ENCODE data around the gene HSPA9. TPM values are rescaled to one million over a fixed set of nuclear protein-coding genes. Genes with fewer than 3 reads are reported as not detected.

HSPA9 gene
- total and polyA plus RNA-seq, 10 of the 15 experiments (the other 5 are each of a cell fraction or from before 2014, with no cell fraction given): 145 to 455 (median 343) TPM

DNA sequence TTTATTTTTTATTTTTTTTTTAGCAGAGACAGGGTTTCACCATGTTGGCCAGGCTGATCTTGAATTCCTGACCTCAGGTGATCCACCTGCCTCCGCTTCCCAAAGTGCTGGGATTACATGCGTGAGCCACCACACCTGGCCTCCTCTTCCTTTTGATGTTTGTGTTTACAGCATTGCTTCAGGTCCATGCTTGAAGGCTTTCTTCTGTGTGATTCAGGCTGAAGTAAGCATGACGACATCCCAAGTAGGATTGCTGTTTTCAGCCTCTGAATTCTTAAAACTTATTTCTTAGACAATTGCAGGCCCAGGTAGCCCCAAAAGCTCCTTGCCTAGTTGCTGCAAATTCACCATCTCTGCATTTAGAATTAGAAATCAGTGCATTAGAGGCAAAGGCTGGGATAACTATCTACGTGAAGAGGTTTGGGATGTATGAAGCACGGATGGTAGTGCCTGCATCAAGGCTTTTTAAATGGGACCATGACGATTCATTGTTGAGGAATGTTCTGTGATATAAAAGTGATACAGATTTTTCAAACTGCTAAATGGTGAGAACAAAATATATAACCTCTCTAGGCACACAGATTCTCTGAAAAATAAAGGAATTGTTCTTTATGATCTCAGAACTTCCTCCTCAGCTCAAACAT lies 29.2 kb downstream of the HSPA9 start:
- H3K4me2 ChIP-seq (ENCODE audit: control insufficient read depth, insufficient read depth): peak overlapping the region; percentile 26; the same call in 1 of the 2 replicates
- H3K79me2 ChIP-seq (ENCODE audit: control insufficient read depth, insufficient read depth, low read length): peaks cover 68% of the 10 kb centered on the region
- no peak overlapping the region for H3K4me3 ChIP-seq
- ATAC-seq (no peak), FAIRE-seq (no peak), DNase-seq (ENCODE audit: low read depth, low spot score) (no peak)
- BruUV-seq (replicated peaks): TSS peak; percentile 7
- ChIA-PET RAD21 (ENCODE audit: unreplicated experiment) (no interaction called here), SMC1A (ENCODE audit: uncharacterized antibody, unreplicated experiment) (no interaction called here), CTCF (interaction anchor here (0.6 to 2.3 kb wide), 4 partner anchors 94 to 466 kb away, joined by 3 to 10 read pairs (median 3); no protein-coding TSS in a partner anchor), POLR2A (interaction anchor here (0.7 kb wide), 1 partner anchor 20 kb away, joined by 4 read pairs; no protein-coding TSS in a partner anchor)
- no peaks in the 10 kb centered on the region for H3K9me3 ChIP-seq (replicated peaks; ENCODE audit: control insufficient read depth, insufficient read depth, low read length)
- WGBS (ENCODE audit: insufficient coverage, insufficient replicate concordance, low lambda C conversion rate, missing lambda C conversion rate): 99% methylated on average over 6 of the region's 6 CpGs
- intact Hi-C loops (cut with micrococcal nuclease; ENCODE audit: unreplicated experiment) (no loop called here), in situ Hi-C loops (cut with MboI) (no loop called here)
- H2AFZ ChIP-seq (ENCODE audit: control insufficient read depth, low read depth, low read length): no peak overlapping the region
- no peak for TF ChIP-seq NKRF (conservative IDR thresholded peaks at IDR 0.05)
- TF ChIP-seq POLR2AphosphoS2 (IDR thresholded peaks at IDR 0.05; ENCODE audit: low read depth, low read length): no peak
- TF ChIP-seq, protein P1, sequence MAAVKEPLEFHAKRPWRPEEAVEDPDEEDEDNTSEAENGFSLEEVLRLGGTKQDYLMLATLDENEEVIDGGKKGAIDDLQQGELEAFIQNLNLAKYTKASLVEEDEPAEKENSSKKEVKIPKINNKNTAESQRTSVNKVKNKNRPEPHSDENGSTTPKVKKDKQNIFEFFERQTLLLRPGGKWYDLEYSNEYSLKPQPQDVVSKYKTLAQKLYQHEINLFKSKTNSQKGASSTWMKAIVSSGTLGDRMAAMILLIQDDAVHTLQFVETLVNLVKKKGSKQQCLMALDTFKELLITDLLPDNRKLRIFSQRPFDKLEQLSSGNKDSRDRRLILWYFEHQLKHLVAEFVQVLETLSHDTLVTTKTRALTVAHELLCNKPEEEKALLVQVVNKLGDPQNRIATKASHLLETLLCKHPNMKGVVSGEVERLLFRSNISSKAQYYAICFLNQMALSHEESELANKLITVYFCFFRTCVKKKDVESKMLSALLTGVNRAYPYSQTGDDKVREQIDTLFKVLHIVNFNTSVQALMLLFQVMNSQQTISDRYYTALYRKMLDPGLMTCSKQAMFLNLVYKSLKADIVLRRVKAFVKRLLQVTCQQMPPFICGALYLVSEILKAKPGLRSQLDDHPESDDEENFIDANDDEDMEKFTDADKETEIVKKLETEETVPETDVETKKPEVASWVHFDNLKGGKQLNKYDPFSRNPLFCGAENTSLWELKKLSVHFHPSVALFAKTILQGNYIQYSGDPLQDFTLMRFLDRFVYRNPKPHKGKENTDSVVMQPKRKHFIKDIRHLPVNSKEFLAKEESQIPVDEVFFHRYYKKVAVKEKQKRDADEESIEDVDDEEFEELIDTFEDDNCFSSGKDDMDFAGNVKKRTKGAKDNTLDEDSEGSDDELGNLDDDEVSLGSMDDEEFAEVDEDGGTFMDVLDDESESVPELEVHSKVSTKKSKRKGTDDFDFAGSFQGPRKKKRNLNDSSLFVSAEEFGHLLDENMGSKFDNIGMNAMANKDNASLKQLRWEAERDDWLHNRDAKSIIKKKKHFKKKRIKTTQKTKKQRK (IDR thresholded peaks at IDR 0.05; ENCODE audit: low read depth, low read length): no peak
- no peak for TF ChIP-seq SMC3 (IDR thresholded peaks at IDR 0.05; ENCODE audit: borderline replicate concordance, low read length)
- TF ChIP-seq CBX3 (IDR thresholded peaks at IDR 0.05; ENCODE audit: borderline replicate concordance, low read depth): no peak
- TF ChIP-seq NR2C2 (IDR thresholded peaks at IDR 0.05; ENCODE audit: borderline replicate concordance, control insufficient read depth, insufficient read length, low read depth): no peak
- no peak for TF ChIP-seq IRF4 (IDR thresholded peaks at IDR 0.05; ENCODE audit: low read depth, low read length)
- TF ChIP-seq POLR2AphosphoS5 (IDR thresholded peaks at IDR 0.05; ENCODE audit: low read length): no peak
- no peak for TF ChIP-seq PML (IDR thresholded peaks at IDR 0.05; ENCODE audit: low read length)
- no peak for TF ChIP-seq SREBF2 (IDR thresholded peaks at IDR 0.05; ENCODE audit: low read length)
- TF ChIP-seq CHD4 (IDR thresholded peaks at IDR 0.05): no peak
- TF ChIP-seq HCFC1 (IDR thresholded peaks at IDR 0.05; ENCODE audit: low read length): no peak
- TF ChIP-seq ZZZ3 (IDR thresholded peaks at IDR 0.05; ENCODE audit: control insufficient read depth, insufficient read length, low read depth): no peak
- no peak for TF ChIP-seq MEF2B (IDR thresholded peaks at IDR 0.05; ENCODE audit: partially characterized antibody, poor library complexity, severe bottlenecking)
- no peak for TF ChIP-seq CBX5 (IDR thresholded peaks at IDR 0.05; ENCODE audit: low read depth)
- TF ChIP-seq BHLHE40 (IDR thresholded peaks at IDR 0.05; ENCODE audit: borderline replicate concordance in 1 of 2, low read depth in 2 of 2, low read length in 1 of 2): no peak
- H4K20me1 ChIP-seq (ENCODE audit: control insufficient read depth, insufficient read depth): no peaks in the 10 kb centered on the region
- H3K9ac ChIP-seq (ENCODE audit: control insufficient read depth, insufficient read depth, low read length): no peak overlapping the region
- no peaks in the 10 kb centered on the region for H3K27me3 ChIP-seq (replicated peaks in 1 of 2; ENCODE audit: control insufficient read depth in 2 of 2, insufficient read depth in 2 of 2, low read length in 1 of 2)
- H3K4me1 ChIP-seq (ENCODE audit: control insufficient read depth, insufficient read depth, low read length): peaks cover 7% of the 10 kb centered on the region; the same call in 1 of the 2 replicates
- H3K27ac ChIP-seq (ENCODE audit: control insufficient read depth, insufficient read depth): no peak overlapping the region
- H3K36me3 ChIP-seq (ENCODE audit: control insufficient read depth in 2 of 2, insufficient read depth in 2 of 2, low read length in 1 of 2): no peaks in the 10 kb centered on the region; a peak in 1 of 4 replicates
